HUES64 (cell line): Measurements from ENCODE around the gene KRT6A.
"Not testable (repeated sequence)": the region's sequence is repeated elsewhere in the genome, so short reads cannot be mapped to it uniquely, and the experiment has no call there.

Experiments
- H3K27ac ChIP-seq: 2 replicates; pipeline ENCODE4 v1.7.0; 2013; ENCODE audit warnings: low read depth, low read length, inconsistent platforms
- H3K27me3 ChIP-seq: 2 replicates; pipeline ENCODE4 v1.6.1; 2013; ENCODE audit warnings: mild to moderate bottlenecking, low read length; ENCODE audit not compliant: insufficient read depth
- H3K36me3 ChIP-seq: 2 replicates; pipeline ENCODE4 v1.6.1; 2013; ENCODE audit warnings: mild to moderate bottlenecking, low read length; ENCODE audit not compliant: insufficient read depth
- H3K4me1 ChIP-seq: 2 replicates; pipeline ENCODE4 v1.6.1; 2013; ENCODE audit warnings: mild to moderate bottlenecking, low read length, moderate library complexity; ENCODE audit not compliant: insufficient read depth
- H3K4me3 ChIP-seq: 2 replicates; pipeline ENCODE4 v1.5.1; 2013; ENCODE audit warnings: mild to moderate bottlenecking, low read length, moderate library complexity
- H3K9ac ChIP-seq: 2 replicates; pipeline ENCODE4 v1.6.1; 2013; ENCODE audit warnings: mild to moderate bottlenecking, low read depth, low read length
- H3K9me3 ChIP-seq: 2 replicates; pipeline ENCODE4 v1.6.1; 2013; ENCODE audit warnings: low read depth, low read length; ENCODE audit not compliant: insufficient read depth
- WGBS: fragments of 150-250, 120-280 bp; methylation state at CpG from one replicate; pipeline ENCODE4 v1.1.7; 2013; ENCODE audit warnings: missing lambda C conversion rate; 5-methylcytosine and 5-hydroxymethylcytosine counted together

The KRT6A gene

DNA sequence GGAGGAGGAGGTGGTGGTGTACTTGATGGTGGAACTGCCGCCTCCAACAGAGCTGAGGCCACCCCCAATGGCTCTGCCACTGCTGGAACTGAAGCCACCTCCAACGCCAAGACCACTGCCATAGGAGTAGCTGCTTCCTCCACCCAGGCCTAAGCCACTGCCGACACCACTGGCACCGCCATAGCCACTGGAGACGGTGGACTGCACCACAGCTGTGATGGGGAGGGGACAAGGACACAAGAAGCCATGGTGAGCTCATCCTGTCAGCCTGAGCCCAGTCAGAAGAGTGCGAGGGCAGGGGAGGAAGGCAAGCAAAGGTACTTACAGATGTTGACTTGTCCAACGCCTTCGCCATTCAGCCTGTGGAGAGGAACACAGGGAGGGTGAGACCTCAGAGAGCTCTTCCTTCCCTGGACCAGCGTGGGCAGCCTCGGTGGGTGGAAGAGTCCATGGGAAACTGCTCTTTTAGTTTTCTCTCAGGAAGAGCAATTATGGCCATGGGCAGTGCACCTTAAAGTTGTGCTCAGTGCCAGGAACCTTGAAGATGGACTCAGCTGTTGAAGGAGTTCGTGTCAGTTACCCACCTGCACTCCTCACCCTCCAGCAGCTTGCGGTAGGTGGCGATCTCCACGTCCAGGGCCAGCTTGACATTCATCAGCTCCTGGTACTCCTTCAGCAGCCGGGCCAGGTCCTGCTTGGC lies 5.2 kb downstream of the KRT6A start:
- not testable (repeated sequence) for H3K9me3 ChIP-seq, H3K4me1 ChIP-seq, H3K4me3 ChIP-seq, H3K27ac ChIP-seq, H3K36me3 ChIP-seq, H3K27me3 ChIP-seq, H3K9ac ChIP-seq
- WGBS = 95% methylated on average over 13 of the region's 15 CpGs

- Histone ChIP-seq H3K9me3 (no peaks in the 10 kb centered on the region; the same call in 1 of the 2 replicates), H3K36me3 (no peaks in the 10 kb centered on the region), H3K9ac (no peak overlapping the region), H3K4me3 (no peak overlapping the region), H3K27me3 (no peaks in the 10 kb centered on the region), H3K27ac (no peak overlapping the region), H3K4me1 (no peaks in the 10 kb centered on the region)
- 60% methylated on average over 1 of the region's 1 CpG for WGBS
Observed at GRCh38 chr12:52487211-52487610, 5.8 kb downstream of the KRT6A start.

DNA sequence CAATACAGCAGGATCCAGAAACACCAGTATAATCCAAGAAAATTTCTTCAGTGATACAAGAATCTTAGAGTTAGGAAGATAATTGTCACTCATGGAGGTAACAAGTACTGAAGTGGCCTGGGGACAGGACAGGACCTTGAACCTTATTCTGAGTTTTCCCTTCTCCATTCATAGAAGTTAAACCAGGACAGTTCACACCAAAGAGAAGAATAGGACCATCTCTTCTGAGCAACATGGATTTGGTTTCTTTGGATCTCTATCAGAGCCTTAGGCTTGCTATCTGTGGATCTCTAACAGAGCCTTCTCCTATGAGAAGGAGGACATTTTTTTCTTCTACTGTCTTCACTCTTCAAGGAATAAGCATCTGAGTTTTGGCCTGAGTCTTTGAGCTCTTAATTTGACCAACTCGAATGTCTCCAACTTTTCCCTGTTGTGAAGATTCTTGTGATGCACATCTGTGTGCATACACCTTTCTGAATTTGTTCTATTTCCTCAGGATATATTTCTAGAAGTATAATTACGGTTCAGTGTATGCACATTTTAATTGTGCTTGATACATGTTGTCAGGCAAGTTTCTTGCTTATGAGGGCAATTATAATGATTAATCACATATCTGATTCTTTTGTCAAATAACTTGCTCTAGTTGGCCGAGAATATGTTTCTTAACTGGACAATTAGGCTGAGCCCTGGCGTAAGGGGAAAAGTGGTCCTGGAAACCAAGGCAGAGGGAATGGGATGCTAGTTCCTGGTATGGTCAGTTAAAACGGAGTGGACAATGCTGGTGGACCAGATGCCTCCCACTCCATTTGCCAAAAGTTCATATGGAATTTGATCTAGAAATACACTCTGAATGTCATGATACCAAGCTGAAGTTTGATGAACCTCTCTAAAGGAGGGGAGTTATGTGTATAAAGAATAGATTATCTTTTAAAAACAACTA lies 6.6 kb downstream of the KRT6A start:
- no peaks in the 10 kb centered on the region for H3K4me1 ChIP-seq
- no peaks in the 10 kb centered on the region for H3K27me3 ChIP-seq
- no peak overlapping the region for H3K27ac ChIP-seq
- WGBS = 94% methylated on average over 5 of the region's 5 CpGs
- H3K9ac ChIP-seq = no peak overlapping the region
- H3K36me3 ChIP-seq = no peaks in the 10 kb centered on the region
- no peaks in the 10 kb centered on the region; the same call in 1 of the 2 replicates for H3K9me3 ChIP-seq
- H3K4me3 ChIP-seq = no peak overlapping the region

- H3K4me1 ChIP-seq = no peaks in the 10 kb centered on the region
- no peaks in the 10 kb centered on the region for H3K36me3 ChIP-seq
- no peak overlapping the region for H3K4me3 ChIP-seq
- no peak overlapping the region for H3K9ac ChIP-seq
- no peak overlapping the region for H3K27ac ChIP-seq
- WGBS = 56% methylated on average over 3 of the region's 3 CpGs
- no peaks in the 10 kb centered on the region for H3K27me3 ChIP-seq
- peaks cover 9% of the 10 kb centered on the region; the same call in 1 of the 2 replicates for H3K9me3 ChIP-seq
Observed at GRCh38 chr12:52480073-52480472, 13.0 kb downstream of the KRT6A start.

GRCh38 chr12:52477651-52478050 lies 15.4 kb downstream of the KRT6A start:
- H3K4me3 ChIP-seq = no peak overlapping the region
- 83% methylated on average over 1 of the region's 2 CpGs for WGBS

DNA sequence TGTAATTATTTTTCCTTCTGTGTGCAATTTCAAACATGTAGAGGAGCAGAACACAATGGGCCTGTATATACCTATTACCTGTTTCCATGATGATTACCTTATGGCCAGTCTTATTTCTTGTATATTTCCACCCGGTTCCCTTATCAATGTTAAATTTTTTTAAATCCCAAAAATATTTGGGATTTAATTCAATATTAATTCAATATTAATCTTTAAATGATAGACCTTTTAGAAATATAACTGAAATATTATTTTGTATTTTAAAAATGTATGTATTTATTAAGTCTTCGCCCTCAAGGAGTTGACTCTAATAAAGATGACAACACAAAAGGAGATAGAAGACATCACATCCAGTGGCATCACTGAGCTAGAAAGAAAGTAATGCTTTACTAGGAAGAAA lies 18.8 kb downstream of the KRT6A start:
- Histone ChIP-seq H3K4me3 (no peak overlapping the region), H3K27me3 (no peaks in the 10 kb centered on the region), H3K4me1 (no peaks in the 10 kb centered on the region), H3K9ac (no peak overlapping the region), H3K27ac (no peak overlapping the region), H3K9me3 (0 out of 2 replicates have a peak, but pooled peaks cover under 1% of the 10 kb centered on the region), H3K36me3 (no peaks in the 10 kb centered on the region)
- WGBS = 100% methylated on average over 1 of the region's 2 CpGs

More at GRCh38 chr12:52477651-52478050, 15.4 kb downstream of the KRT6A start:
- Histone ChIP-seq H3K36me3 (no peaks in the 10 kb centered on the region), H3K27me3 (no peaks in the 10 kb centered on the region), H3K9me3 (peaks cover 9% of the 10 kb centered on the region; the same call in 1 of the 2 replicates), H3K9ac (no peak overlapping the region), H3K4me1 (no peaks in the 10 kb centered on the region), H3K27ac (no peak overlapping the region)

GRCh38 chr12:52473768-52474167 lies 19.3 kb downstream of the KRT6A start, which contains the start of gene KRT6C:
Gene KRT6C (minus strand): TSS chr12:52473805. CDS start chr12:52473737, 68 bp downstream.
- H3K4me1 ChIP-seq = no peaks in the 10 kb centered on the region
- H3K9ac ChIP-seq = no peak within 1 kb of the TSS
- 95% methylated on average over 4 of the region's 4 CpGs for WGBS
- H3K9me3 ChIP-seq = no peaks in the 10 kb centered on the region
- H3K4me3 ChIP-seq = no peak within 1 kb of the TSS
- no peaks in the 10 kb centered on the region for H3K36me3 ChIP-seq
- H3K27ac ChIP-seq = no peak within 1 kb of the TSS
- no peaks in the 10 kb centered on the region for H3K27me3 ChIP-seq

GRCh38 chr12:52469853-52470252 lies 23.2 kb downstream of the KRT6A start:
- Histone ChIP-seq H3K36me3 (no peaks in the 10 kb centered on the region), H3K27me3 (no peaks in the 10 kb centered on the region), H3K9ac (no peak overlapping the region), H3K27ac (no peak overlapping the region), H3K4me3 (no peak overlapping the region), H3K9me3 (no peaks in the 10 kb centered on the region), H3K4me1 (no peaks in the 10 kb centered on the region)
- WGBS = 77% methylated on average over 4 of the region's 4 CpGs

DNA sequence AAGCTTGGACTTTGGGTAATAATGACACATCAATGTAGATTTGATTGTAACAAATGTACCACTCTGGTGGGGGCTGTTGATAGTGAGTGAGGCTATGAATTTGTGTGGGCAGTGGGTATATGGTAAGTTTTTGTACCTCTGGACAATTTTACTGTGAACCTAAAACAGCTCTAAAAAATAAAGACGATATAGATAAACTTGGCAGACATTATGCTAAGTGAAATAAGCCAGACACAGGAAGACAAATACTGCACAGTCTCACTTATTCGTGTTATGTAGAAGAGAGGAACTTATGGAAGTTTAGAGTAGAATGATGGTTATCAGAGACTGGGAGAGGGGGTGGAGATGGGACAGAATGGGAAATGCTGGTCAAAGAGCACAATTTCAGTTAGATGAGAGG lies 28.2 kb downstream of the KRT6A start:
- no peaks in the 10 kb centered on the region for H3K36me3 ChIP-seq
- no peaks in the 10 kb centered on the region for H3K4me1 ChIP-seq
- no peak overlapping the region for H3K9ac ChIP-seq
- H3K4me3 ChIP-seq = no peak overlapping the region
- 97% methylated on average over 2 of the region's 2 CpGs for WGBS
- no peak overlapping the region for H3K27ac ChIP-seq
- H3K27me3 ChIP-seq = no peaks in the 10 kb centered on the region
- H3K9me3 ChIP-seq = no peaks in the 10 kb centered on the region

- H3K27ac ChIP-seq = no peak overlapping the region
- H3K4me3 ChIP-seq = no peak overlapping the region
- WGBS = 87% methylated on average over 5 of the region's 5 CpGs
- H3K9ac ChIP-seq = no peak overlapping the region
- H3K9me3 ChIP-seq = no peaks in the 10 kb centered on the region
- no peaks in the 10 kb centered on the region for H3K36me3 ChIP-seq
- no peaks in the 10 kb centered on the region for H3K27me3 ChIP-seq
- H3K4me1 ChIP-seq = no peaks in the 10 kb centered on the region
Observed at GRCh38 chr12:52461693-52462092, 31.4 kb downstream of the KRT6A start.

DNA sequence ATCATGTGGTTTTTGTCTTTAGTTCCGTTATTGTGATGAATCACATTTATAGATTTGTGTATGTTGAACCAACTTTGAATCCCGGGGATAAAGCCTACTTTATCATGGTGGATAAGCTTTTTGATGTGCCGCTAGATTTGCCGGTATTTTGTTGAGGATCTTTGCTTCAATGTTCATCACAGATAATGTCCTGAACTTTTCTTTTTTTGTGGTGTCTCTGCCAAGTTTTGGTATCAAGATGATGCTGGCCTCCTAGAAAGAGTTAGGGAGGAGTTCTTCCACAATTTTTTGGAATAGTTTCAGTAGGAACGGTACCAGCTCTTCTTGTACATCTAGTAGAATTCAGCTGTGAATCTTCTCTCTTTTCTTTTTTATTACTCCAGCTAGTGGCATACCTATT lies 34.2 kb downstream of the KRT6A start:
- no peaks in the 10 kb centered on the region for H3K9me3 ChIP-seq
- H3K4me3 ChIP-seq = no peak overlapping the region
- no peaks in the 10 kb centered on the region for H3K27me3 ChIP-seq
- peaks cover 8% of the 10 kb centered on the region for H3K4me1 ChIP-seq
- 95% methylated on average over 5 of the region's 5 CpGs for WGBS
- no peaks in the 10 kb centered on the region for H3K36me3 ChIP-seq
- H3K9ac ChIP-seq = no peak overlapping the region
- no peak overlapping the region for H3K27ac ChIP-seq
